Endothelial cell of hepatic sinusoid (primary cell): ENCODE results near the gene OR10R2.

Source experiments
- in situ Hi-C: cut with HindIII; loops from 2 replicates; pipeline ENCODE4 v1.10.0; 2017; ENCODE audit warnings: low sequenced_read_pairs

The OR10R2 gene

GRCh38 chr1:158527190-158527815 lies 55.3 kb downstream of the OR10R2 start:
- in situ Hi-C loops = no loop called here
